Measurements from ENCODE around the gene SSH2. TPM values are rescaled to one million over a fixed set of nuclear protein-coding genes. Genes with fewer than 3 reads are reported as not detected.
A peak's percentile ranks its signal among the peaks of the same experiment; 100 is the strongest.

SSH2 gene
- total RNA-seq, 1 experiment from 2014 or later = 14.6 TPM

GRCh38 chr17:29733166-29733565 lies 196.9 kb downstream of the SSH2 start:
- Histone ChIP-seq H2AK5ac (ENCODE audit: insufficient read length, low read length) (no peak overlapping the region), H2BK12ac (ENCODE audit: insufficient read length, low read depth, low read length) (no peak overlapping the region), H2BK120ac (ENCODE audit: low read depth, low read length, poor library complexity, severe bottlenecking) (no peak overlapping the region), H3K23me2 (ENCODE audit: insufficient read length, low read depth, low read length, poor library complexity, severe bottlenecking) (no peaks in the 10 kb centered on the region), H3K79me1 (ENCODE audit: insufficient read depth, low read depth, low read length, poor library complexity, severe bottlenecking) (no peaks in the 10 kb centered on the region), H3K4ac (ENCODE audit: low read depth, low read length) (no peak overlapping the region), H2BK20ac (ENCODE audit: low read depth, low read length, poor library complexity, severe bottlenecking) (no peak overlapping the region), H3K4me2 (ENCODE audit: insufficient read depth, insufficient read length, low read length) (no peak overlapping the region), H2AFZ (ENCODE audit: low read length) (no peak overlapping the region), H3T11ph (ENCODE audit: low read length) (no peak overlapping the region), H4K91ac (ENCODE audit: insufficient read length, low read depth, low read length) (no peak overlapping the region), H3K9ac (ENCODE audit: extremely low read depth, insufficient read length, low read length) (no peak overlapping the region), H4K20me1 (ENCODE audit: control insufficient read depth, insufficient read depth, insufficient read length) (no peaks in the 10 kb centered on the region), H3K14ac (ENCODE audit: insufficient read depth, low read length) (no peak overlapping the region), H3K4me1 (ENCODE audit: insufficient read depth, low read length) (no peaks in the 10 kb centered on the region), H3K79me2 (ENCODE audit: insufficient read depth, low read length) (no peaks in the 10 kb centered on the region), H3K27me3 (ENCODE audit: insufficient read depth, low read length) (no peaks in the 10 kb centered on the region), H2BK5ac (ENCODE audit: insufficient read length, low read length) (no peak overlapping the region), H3K56ac (ENCODE audit: insufficient read length, low read depth, low read length) (no peak overlapping the region), H4K5ac (ENCODE audit: insufficient read length, low read depth, low read length) (no peak overlapping the region), H3K9me3 (ENCODE audit: control insufficient read depth, low read depth, low read length) (no peaks in the 10 kb centered on the region), H3K27ac (ENCODE audit: insufficient read length, low read depth, low read length) (no peak overlapping the region), H2BK15ac (ENCODE audit: low read depth, low read length) (no peak overlapping the region), H3K23ac (ENCODE audit: insufficient read length, low read depth, low read length) (no peak overlapping the region), H3K18ac (ENCODE audit: insufficient read length, low read depth, low read length) (no peak overlapping the region), H4K8ac (replicated peaks; ENCODE audit: insufficient read length, low read depth, low read length) (no peak overlapping the region)
- TF ChIP-seq CTCF (conservative IDR thresholded peaks at IDR 0.05) = no peak
- H3K27me3 Mint-ChIP-seq (ENCODE audit: low read depth) = no peaks in the 10 kb centered on the region
- WGBS (ENCODE audit: extremely low coverage, insufficient read length, low lambda C conversion rate) = no CpG with 5 or more reads among the region's 2 CpGs
- no peak for DNase-seq
- H3K4me3 Mint-ChIP-seq = no peak overlapping the region
- peak overlapping the region in 1 of 3 experiments; percentile 3; a peak in 1 of 7 replicates for H3K27ac Mint-ChIP-seq
- H3K9me3 Mint-ChIP-seq = peaks cover 7% of the 10 kb centered on the region in 2 experiments
- no peaks in the 10 kb centered on the region; a peak in 1 of 4 replicates for H3K4me1 Mint-ChIP-seq
- H3K36me3 Mint-ChIP-seq (ENCODE audit: insufficient read depth in 1 of 3, low read depth in 3 of 3) = peaks cover 3 to 8% (median 4%) of the 10 kb centered on the region in 3 experiments; a peak in 6 of 7 replicates

Measured in H9 (cell line).